OCI-LY3 (cell line): ENCODE results near the gene HSPA12A.

Experiments used
- H2AFZ ChIP-seq: fragments of 200-600, 300-600 bp; shearing (Covaris generic); 2 replicates; pipeline ENCODE4 v1.6.0; 2014; ENCODE audit warnings: antibody characterized with exemption, low read depth, low read length
- H3K27ac ChIP-seq: fragments of 200-600, 300-600 bp; sonication (generic); 2 replicates; pipeline ENCODE4 v1.5.1; 2014; ENCODE audit warnings: mild to moderate bottlenecking, low read length, moderate library complexity, mixed read lengths
- H3K27me3 ChIP-seq: fragments of 200-600, 300-600 bp; sonication (generic); 2 replicates; pipeline ENCODE4 v1.6.1; 2014; ENCODE audit warnings: low read depth, low read length, mixed read lengths
- H3K36me3 ChIP-seq: fragments of 200-600, 300-600 bp; sonication (generic); replicated peaks from 2 replicates; pipeline ENCODE3; 2014; ENCODE audit warnings: low read depth, low read length, mixed read lengths
- H3K4me1 ChIP-seq: fragments of 300-600, 200-600 bp; sonication (generic); 2 replicates; pipeline ENCODE4 v1.6.1; 2014; ENCODE audit warnings: low read length, mixed read lengths
- H3K4me2 ChIP-seq: fragments of 200-600, 300-600 bp; sonication (generic); 2 replicates; pipeline ENCODE4 v1.6.1; 2014; ENCODE audit warnings: low read length, mixed read lengths
- H3K4me3 ChIP-seq: fragments of 300-600, 200-600 bp; sonication (generic); 2 replicates; pipeline ENCODE4 v1.5.1; 2014; ENCODE audit warnings: antibody characterized with exemption, mild to moderate bottlenecking, low read length, moderate library complexity
- H3K79me2 ChIP-seq: fragments of 300-600, 200-600 bp; shearing (Covaris generic); 2 replicates; pipeline ENCODE4 v1.6.1; 2014; ENCODE audit warnings: mild to moderate bottlenecking, low read length, mixed read lengths
- H3K9ac ChIP-seq: fragments of 300-600, 200-600 bp; shearing (Covaris generic); 2 replicates; pipeline ENCODE4 v1.6.0; 2014; ENCODE audit warnings: mild to moderate bottlenecking, low read length, moderate library complexity
- H3K9me3 ChIP-seq: fragments of 200-600, 300-600 bp; shearing (Covaris generic); 2 replicates; pipeline ENCODE4 v1.6.1; 2014; ENCODE audit warnings: low read length, mixed read lengths; ENCODE audit not compliant: insufficient read depth
- H4K20me1 ChIP-seq: fragments of 200-600, 300-600 bp; sonication (generic); 2 replicates; pipeline ENCODE4 v1.6.1; 2016; ENCODE audit warnings: low read length, mixed read lengths; ENCODE audit not compliant: insufficient read depth
- CTCF ChIP-seq: fragments of 200-600, 300-600 bp; sonication (generic); IDR thresholded peaks from 2 replicates; pipeline ENCODE4 v1.5.1; 2014; ENCODE audit warnings: antibody characterized with exemption, low read length, low read depth
- EZH2phosphoT487 ChIP-seq: fragments of 200-600 bp; shearing (Covaris generic); IDR thresholded peaks from 2 replicates; pipeline ENCODE4 v1.6.1; 2018; ENCODE audit warnings: antibody characterized with exemption, mixed run types, low read depth

Gene HSPA12A

GRCh38 chr10:116728526-116729096, 13.8 kb downstream of the HSPA12A start:
- H3K79me2 ChIP-seq = no peaks in the 10 kb centered on the region
- H3K36me3 ChIP-seq = no peaks in the 10 kb centered on the region

GRCh38 chr10:116723428-116724281, 18.7 kb downstream of the HSPA12A start:
- Histone ChIP-seq H3K9me3 (no peaks in the 10 kb centered on the region), H3K9ac (no peak overlapping the region), H3K27me3 (no peaks in the 10 kb centered on the region), H3K4me1 (no peaks in the 10 kb centered on the region), H3K27ac (no peak overlapping the region), H3K4me3 (no peak overlapping the region), H3K36me3 (no peaks in the 10 kb centered on the region), H4K20me1 (no peaks in the 10 kb centered on the region), H3K79me2 (no peaks in the 10 kb centered on the region), H3K4me2 (no peak overlapping the region), H2AFZ (no peak overlapping the region)
- no peak for TF ChIP-seq CTCF

More at GRCh38 chr10:116728526-116729096, 13.8 kb downstream of the HSPA12A start:
- H4K20me1 ChIP-seq = no peaks in the 10 kb centered on the region
- no peak overlapping the region for H3K4me2 ChIP-seq
- no peak overlapping the region for H3K9ac ChIP-seq
- H2AFZ ChIP-seq = no peak overlapping the region
- no peak overlapping the region for H3K4me3 ChIP-seq
- H3K27ac ChIP-seq = no peak overlapping the region
- no peaks in the 10 kb centered on the region for H3K9me3 ChIP-seq
- TF ChIP-seq CTCF (no peak), EZH2phosphoT487 (no peak)
- no peaks in the 10 kb centered on the region for H3K4me1 ChIP-seq
- no peaks in the 10 kb centered on the region for H3K27me3 ChIP-seq

- Histone ChIP-seq H3K9ac (no peak overlapping the region), H3K4me1 (no peaks in the 10 kb centered on the region), H3K27me3 (peaks cover 3% of the 10 kb centered on the region; the same call in 1 of the 2 replicates), H3K4me2 (no peak overlapping the region), H2AFZ (no peak overlapping the region), H3K79me2 (no peaks in the 10 kb centered on the region), H3K4me3 (no peak overlapping the region), H3K27ac (no peak overlapping the region), H3K36me3 (no peaks in the 10 kb centered on the region), H4K20me1 (no peaks in the 10 kb centered on the region), H3K9me3 (no peaks in the 10 kb centered on the region)
- no peak for TF ChIP-seq EZH2phosphoT487
- no peak for TF ChIP-seq CTCF
Measured at GRCh38 chr10:116722736-116723427, 19.5 kb downstream of the HSPA12A start.
